H9 (cell line): ENCODE data around the gene MARF1. TPM values are rescaled to one million over a fixed set of nuclear protein-coding genes. Genes with fewer than 3 reads are reported as not detected.
"Not testable (repeated sequence)": the region's sequence is repeated elsewhere in the genome, so short reads cannot be mapped to it uniquely, and the experiment has no call there.

Source experiments
- DNase-seq: peaks from one replicate; pipeline ENCODE4 v3.0.0-alpha.2; 2017
- H2AFZ ChIP-seq: one replicate; pipeline ENCODE4 v1.6.1; 2013; ENCODE audit warnings: mild to moderate bottlenecking, low read length, control low read depth, moderate library complexity
- H2AK5ac ChIP-seq: 2 replicates; pipeline ENCODE4 v1.6.1; 2013; ENCODE audit warnings: low read length, control low read depth, mixed read lengths; ENCODE audit not compliant: insufficient read length
- H2BK120ac ChIP-seq: one replicate; pipeline ENCODE4 v1.6.1; 2013; ENCODE audit warnings: low read depth, mild to moderate bottlenecking, low read length, control low read depth, inconsistent platforms; ENCODE audit not compliant: poor library complexity, severe bottlenecking
- H2BK12ac ChIP-seq: 2 replicates; pipeline ENCODE4 v1.6.1; 2013; ENCODE audit warnings: low read length, control low read depth, mixed read lengths, low read depth; ENCODE audit not compliant: insufficient read length
- H2BK15ac ChIP-seq: 2 replicates; pipeline ENCODE4 v1.6.1; 2013; ENCODE audit warnings: low read depth, low read length, control low read depth
- H2BK20ac ChIP-seq: one replicate; pipeline ENCODE4 v1.6.1; 2013; ENCODE audit warnings: low read depth, mild to moderate bottlenecking, low read length, control low read depth, inconsistent platforms; ENCODE audit not compliant: poor library complexity, severe bottlenecking
- H2BK5ac ChIP-seq: 2 replicates; pipeline ENCODE4 v1.6.1; 2013; ENCODE audit warnings: low read length, control low read depth, mixed read lengths; ENCODE audit not compliant: insufficient read length
- H3K14ac ChIP-seq: 2 replicates; pipeline ENCODE4 v1.6.1; 2013; ENCODE audit warnings: low read length, control low read depth; ENCODE audit not compliant: insufficient read depth
- H3K18ac ChIP-seq: 2 replicates; pipeline ENCODE4 v1.6.1; 2013; ENCODE audit warnings: low read depth, mild to moderate bottlenecking, mixed read lengths, low read length, control low read depth; ENCODE audit not compliant: insufficient read length
- H3K23ac ChIP-seq: 2 replicates; pipeline ENCODE4 v1.6.1; 2013; ENCODE audit warnings: low read length, control low read depth, mixed read lengths, low read depth; ENCODE audit not compliant: insufficient read length
- H3K23me2 ChIP-seq: 2 replicates; pipeline ENCODE4 v1.6.1; 2013; ENCODE audit warnings: low read depth, mild to moderate bottlenecking, mixed read lengths, low read length, control low read depth; ENCODE audit not compliant: insufficient read length, poor library complexity, severe bottlenecking
- H3K27ac ChIP-seq: 2 replicates; pipeline ENCODE4 v1.5.1; 2013; ENCODE audit warnings: low read length, control low read depth, mixed read lengths, low read depth; ENCODE audit not compliant: insufficient read length
- H3K27me3 ChIP-seq: 2 replicates; pipeline ENCODE4 v1.6.1; 2013; ENCODE audit warnings: low read length, control low read depth, inconsistent platforms; ENCODE audit not compliant: insufficient read depth
- H3K4ac ChIP-seq: 2 replicates; pipeline ENCODE4 v1.6.1; 2013; ENCODE audit warnings: low read depth, mild to moderate bottlenecking, control low read depth, inconsistent platforms, low read length, moderate library complexity
- H3K4me1 ChIP-seq: 2 replicates; pipeline ENCODE4 v1.6.1; 2013; ENCODE audit warnings: low read length, control low read depth, inconsistent platforms; ENCODE audit not compliant: insufficient read depth
- H3K4me2 ChIP-seq: 2 replicates; pipeline ENCODE4 v1.6.1; 2013; ENCODE audit warnings: low read length, control low read depth, mixed read lengths; ENCODE audit not compliant: insufficient read length, insufficient read depth
- H3K56ac ChIP-seq: 2 replicates; pipeline ENCODE4 v1.6.1; 2013; ENCODE audit warnings: low read depth, mild to moderate bottlenecking, mixed read lengths, low read length, control low read depth; ENCODE audit not compliant: insufficient read length
- H3K79me1 ChIP-seq: 2 replicates; pipeline ENCODE4 v1.6.1; 2013; ENCODE audit warnings: low read depth, mild to moderate bottlenecking, moderate library complexity, low read length, control low read depth, inconsistent platforms; ENCODE audit not compliant: insufficient read depth, poor library complexity, severe bottlenecking
- H3K79me2 ChIP-seq: 2 replicates; pipeline ENCODE4 v1.6.1; 2013; ENCODE audit warnings: low read length, control low read depth, inconsistent platforms; ENCODE audit not compliant: insufficient read depth
- H3K9ac ChIP-seq: 2 replicates; pipeline ENCODE4 v1.6.1; 2013; ENCODE audit warnings: low read length, control low read depth, mixed read lengths; ENCODE audit not compliant: insufficient read length; ENCODE audit errors: extremely low read depth
- H3K9me3 ChIP-seq: one replicate; pipeline ENCODE4 v1.6.1; 2013; ENCODE audit warnings: low read depth, low read length, inconsistent platforms; ENCODE audit not compliant: control insufficient read depth
- H3T11ph ChIP-seq: one replicate; pipeline ENCODE4 v1.6.1; 2013; ENCODE audit warnings: mild to moderate bottlenecking, low read length, control low read depth, inconsistent platforms
- H4K20me1 ChIP-seq: one replicate; pipeline ENCODE4 v1.6.1; 2013; ENCODE audit not compliant: control insufficient read depth, insufficient read length, insufficient read depth
- H4K5ac ChIP-seq: 2 replicates; pipeline ENCODE4 v1.6.1; 2013; ENCODE audit warnings: low read depth, mild to moderate bottlenecking, mixed read lengths, low read length, control low read depth; ENCODE audit not compliant: insufficient read length
- H4K8ac ChIP-seq: replicated peaks from 2 replicates; pipeline ENCODE4 v1.6.1; 2013; ENCODE audit warnings: low read length, control low read depth, mixed read lengths, low read depth; ENCODE audit not compliant: insufficient read length
- H4K91ac ChIP-seq: 2 replicates; pipeline ENCODE4 v1.6.1; 2013; ENCODE audit warnings: low read depth, mild to moderate bottlenecking, moderate library complexity, mixed read lengths, low read length, control low read depth; ENCODE audit not compliant: insufficient read length
- H3K27ac Mint-ChIP-seq, 3 experiments: 2 replicates in 2 of 3; 3 replicates in 1 of 3; pipeline ENCODE4 v1.8.0; 2020 to 2021; ENCODE audit warnings: mixed read lengths in 3 of 3, mild to moderate bottlenecking in 1 of 3, moderate library complexity in 1 of 3
- H3K27me3 Mint-ChIP-seq: 2 replicates; pipeline ENCODE4 v1.8.0; 2021; ENCODE audit warnings: low read depth, mild to moderate bottlenecking, moderate library complexity, mixed read lengths
- H3K36me3 Mint-ChIP-seq, 3 experiments: 2 replicates in 2 of 3; 3 replicates in 1 of 3; pipeline ENCODE4 v1.8.0; 2020 to 2021; ENCODE audit warnings: low read depth in 3 of 3, mixed read lengths in 3 of 3; ENCODE audit not compliant: insufficient read depth in 1 of 3
- H3K4me1 Mint-ChIP-seq, 2 experiments: 2 replicates each; pipeline ENCODE4 v1.8.0; 2020; ENCODE audit warnings: mixed read lengths in 2 of 2
- H3K4me3 Mint-ChIP-seq, 2 experiments: 2 replicates in 1 of 2; 3 replicates in 1 of 2; pipeline ENCODE4 v1.8.0; 2020 to 2021; ENCODE audit warnings: mild to moderate bottlenecking in 2 of 2, mixed read lengths in 2 of 2, moderate library complexity in 1 of 2
- H3K9me3 Mint-ChIP-seq, 2 experiments: 2 replicates in 1 of 2; 3 replicates in 1 of 2; pipeline ENCODE4 v1.8.0; 2020; ENCODE audit warnings: mild to moderate bottlenecking in 2 of 2, mixed read lengths in 2 of 2, moderate library complexity in 1 of 2
- CTCF ChIP-seq: fragments of 200-600 bp; sonication (generic); conservative IDR thresholded peaks from 3 replicates; pipeline ENCODE4 v1.8.0; 2021; ENCODE audit warnings: antibody characterized with exemption, mild to moderate bottlenecking
- WGBS: extraction: QIAGEN DNeasy Blood & Tissue Kit; methylation state at CpG from one replicate; pipeline ENCODE4 v1.1.7; 2013; ENCODE audit warnings: missing lambda C conversion rate, low lambda C conversion rate, mixed read lengths; ENCODE audit not compliant: insufficient read length; ENCODE audit errors: extremely low coverage; 5-methylcytosine and 5-hydroxymethylcytosine counted together
- total RNA-seq: library from RNA; stranded (reverse); gene quantifications from 2 replicates; pipeline ENCODE4 v1.2.1, GENCODE V29; 2021

The MARF1 gene
- total RNA-seq, 1 experiment from 2014 or later: 23.3 TPM

- Histone ChIP-seq H3K56ac (no peak overlapping the region), H2BK120ac (no peak overlapping the region), H2AFZ (no peak overlapping the region), H3K4me1 (peaks cover 2% of the 10 kb centered on the region; the same call in 1 of the 2 replicates), H3K9ac (no peak overlapping the region), H3K23me2 (no peaks in the 10 kb centered on the region), H3K4me2 (no peak overlapping the region), H3K79me2 (no peaks in the 10 kb centered on the region), H3K27me3 (no peaks in the 10 kb centered on the region), H3K79me1 (no peaks in the 10 kb centered on the region), H2BK12ac (no peak overlapping the region), H3K9me3 (no peaks in the 10 kb centered on the region), H2AK5ac (no peak overlapping the region), H3K14ac (no peak overlapping the region), H3T11ph (no peak overlapping the region), H2BK15ac (no peak overlapping the region), H4K91ac (no peak overlapping the region), H3K23ac (no peak overlapping the region), H2BK5ac (no peak overlapping the region), H3K18ac (no peak overlapping the region), H4K20me1 (no peaks in the 10 kb centered on the region), H4K8ac (no peak overlapping the region), H3K4ac (no peak overlapping the region), H4K5ac (no peak overlapping the region), H2BK20ac (no peak overlapping the region), H3K27ac (no peak overlapping the region)
- no peak for TF ChIP-seq CTCF
- Mint-ChIP-seq H3K27me3 (no peaks in the 10 kb centered on the region), H3K4me1 (peaks cover 15 to 21% of the 10 kb centered on the region in 2 experiments), H3K9me3 (no peaks in the 10 kb centered on the region; a peak in 1 of 5 replicates), H3K36me3 (peaks cover 5 to 10% (median 6%) of the 10 kb centered on the region in 3 experiments; a peak in 6 of 7 replicates), H3K27ac (peak overlapping the region in 2 of 3 experiments; percentile 65 to 86; a peak in 4 of 7 replicates), H3K4me3 (no peak overlapping the region)
- DNase-seq: no peak
- WGBS: no CpG with 5 or more reads among the region's 6 CpGs
Observed at GRCh38 chr16:15571557-15571956, 71.4 kb downstream of the MARF1 start.

- not testable (repeated sequence) for H3K23me2 ChIP-seq, H2BK20ac ChIP-seq, H3K27ac ChIP-seq, H3K9me3 Mint-ChIP-seq, H3K79me1 ChIP-seq, H3T11ph ChIP-seq, H3K14ac ChIP-seq, H3K4me1 ChIP-seq, H3K18ac ChIP-seq, H4K8ac ChIP-seq, H2BK5ac ChIP-seq, H3K9ac ChIP-seq, H2BK120ac ChIP-seq, DNase-seq, H3K36me3 Mint-ChIP-seq, H3K79me2 ChIP-seq, H3K27me3 Mint-ChIP-seq, H4K5ac ChIP-seq, H3K23ac ChIP-seq, H3K4me2 ChIP-seq, H3K4me3 Mint-ChIP-seq, H2AFZ ChIP-seq, H3K56ac ChIP-seq, H3K4ac ChIP-seq, H2AK5ac ChIP-seq, H2BK12ac ChIP-seq, H4K20me1 ChIP-seq, H3K9me3 ChIP-seq, H2BK15ac ChIP-seq, H3K27ac Mint-ChIP-seq, H3K27me3 ChIP-seq, H4K91ac ChIP-seq
- peaks cover 15 to 21% of the 10 kb centered on the region in 2 experiments for H3K4me1 Mint-ChIP-seq
- WGBS: no CpG with 5 or more reads among the region's 4 CpGs
Observed at GRCh38 chr16:15570666-15571065, 72.3 kb downstream of the MARF1 start.
